GM12892 (cell line): Measurements from ENCODE around the gene CDC42BPG.

Source experiments
- POLR2A ChIP-seq: IDR thresholded peaks from 2 replicates; pipeline ENCODE4 v1.6.1; 2011; ENCODE audit warnings: low read depth, low read length, control low read depth
- POLR2AphosphoS5 ChIP-seq: IDR thresholded peaks from 2 replicates; pipeline ENCODE4 v1.6.1; 2011; ENCODE audit warnings: low read depth, low read length, control low read depth
- TAF1 ChIP-seq: IDR thresholded peaks from 2 replicates; pipeline ENCODE4 v1.6.1; 2011; ENCODE audit warnings: low read depth, mild to moderate bottlenecking, control low read depth, low read length, borderline replicate concordance

GRCh38 chr11:64814712-64815187, 29.7 kb downstream of the CDC42BPG start:
- TF ChIP-seq POLR2AphosphoS5 = no peak
- no peak for TF ChIP-seq POLR2A
- TF ChIP-seq TAF1 = no peak
